ENCODE data around the gene DGKG.

DGKG gene

DNA sequence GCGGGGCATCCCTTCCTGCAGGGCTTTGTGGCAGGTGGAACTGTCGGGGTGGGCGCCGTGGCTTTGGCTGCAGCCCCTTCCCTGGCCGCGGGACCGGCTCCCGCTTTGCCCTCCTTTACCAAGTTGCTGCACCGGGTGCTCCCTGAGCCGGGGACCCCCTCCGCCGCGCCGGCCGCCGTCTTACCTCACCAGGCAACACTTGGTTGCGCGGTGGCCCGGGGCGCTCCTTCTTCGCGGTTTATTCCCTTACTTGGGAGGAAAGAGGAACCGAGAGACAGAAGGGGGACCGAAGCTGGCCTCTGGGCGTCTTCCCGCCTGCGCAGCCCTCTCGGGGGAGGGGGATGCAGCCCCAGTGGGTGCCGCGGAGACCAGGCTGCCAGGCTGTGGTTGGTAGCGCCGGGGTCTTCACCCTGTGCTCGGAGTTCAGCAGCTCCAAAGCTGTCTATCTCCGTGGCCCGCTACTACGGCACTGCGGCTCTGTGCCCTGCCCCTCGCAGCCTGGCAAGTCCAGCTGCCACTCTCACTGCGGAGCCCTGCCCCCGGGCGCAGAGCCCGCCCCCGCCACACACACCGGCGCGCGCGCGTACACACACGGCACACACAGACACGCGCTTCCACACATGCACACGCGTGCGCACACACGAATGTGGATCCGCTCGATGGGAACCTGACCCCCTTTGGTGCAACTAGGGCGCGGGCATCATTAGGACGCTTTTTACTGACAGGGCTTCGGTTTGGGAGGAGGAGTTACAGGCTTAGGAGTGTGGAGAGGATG lies at the start of gene DGKG:
Gene DGKG (minus strand): TSS at position 473 of the 775 bp plus-strand sequence. CDS start 41,775 bp downstream, outside the sequence.
- DNase-seq (ENCODE audit: low read depth in 2 of 2) = no peak

DNA sequence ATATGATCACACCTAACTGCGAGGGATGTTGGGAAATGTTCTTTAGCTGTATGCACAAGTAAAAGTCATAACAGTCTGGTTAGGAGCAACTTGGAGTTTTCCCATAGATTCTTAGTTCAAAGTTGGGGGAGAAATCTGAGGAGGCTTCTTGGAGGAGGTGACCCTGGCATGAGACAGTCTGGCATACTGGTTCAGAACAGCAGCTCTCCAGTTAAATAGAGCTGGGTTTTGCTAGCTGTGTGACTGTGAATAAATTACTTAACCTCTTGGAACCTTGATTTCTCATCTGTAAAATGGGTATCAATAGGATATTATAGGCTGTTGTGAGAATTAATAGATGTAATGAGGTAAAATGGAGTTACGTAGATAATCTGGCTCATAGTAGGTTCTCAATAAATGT lies 49.1 kb upstream of the DGKG start:
- DNase-seq (ENCODE audit: low read depth in 2 of 2) = no peak

DNA sequence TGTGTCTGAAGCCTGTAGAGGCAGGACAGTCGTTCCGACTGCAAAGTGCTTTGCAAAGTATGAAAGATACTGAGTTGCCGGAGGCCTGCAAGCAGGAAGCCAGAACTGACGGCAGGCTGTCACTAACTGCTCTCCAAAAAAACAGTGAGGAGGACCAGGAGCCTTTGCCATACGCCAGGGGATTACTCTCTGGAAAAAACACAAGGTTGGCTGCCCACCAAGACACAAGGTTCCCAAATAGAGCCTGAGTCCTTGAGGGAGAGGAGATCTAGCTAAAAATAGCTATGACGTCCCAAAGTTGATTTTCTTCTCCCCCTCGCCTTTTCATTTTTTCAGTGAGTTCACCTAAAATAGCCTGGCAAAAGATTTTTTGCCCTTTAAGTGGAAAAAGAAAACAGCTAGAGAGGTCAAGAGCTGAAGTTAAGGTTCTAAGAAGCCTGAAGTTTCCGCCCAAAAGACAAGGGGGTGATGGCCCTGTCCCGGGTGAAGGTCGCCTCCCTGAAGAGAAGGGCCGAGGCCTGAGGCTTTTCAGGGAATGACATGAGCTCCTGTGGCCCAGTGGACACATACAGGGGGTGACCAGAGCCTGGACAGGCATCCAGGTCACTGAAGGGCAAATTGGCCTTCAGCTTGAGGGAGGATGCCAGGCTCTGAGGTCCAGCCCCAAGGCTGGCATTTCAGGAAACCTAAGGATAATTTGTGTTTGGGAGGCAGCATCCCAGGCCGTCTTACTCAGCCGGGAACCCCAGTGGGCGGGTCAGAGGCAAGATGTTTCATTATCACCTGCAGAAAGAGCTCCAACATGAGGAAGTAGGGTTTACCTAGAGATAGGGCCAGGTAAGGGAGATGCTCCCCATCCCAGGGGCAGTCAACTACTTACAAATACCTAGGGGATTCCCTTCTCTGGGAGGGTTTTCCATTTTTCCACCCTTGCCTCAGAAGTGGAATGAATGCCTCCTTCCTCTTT lies 44.9 kb upstream of the DGKG start:
- DNase-seq (ENCODE audit: low read depth in 2 of 2) = no peak

DNA sequence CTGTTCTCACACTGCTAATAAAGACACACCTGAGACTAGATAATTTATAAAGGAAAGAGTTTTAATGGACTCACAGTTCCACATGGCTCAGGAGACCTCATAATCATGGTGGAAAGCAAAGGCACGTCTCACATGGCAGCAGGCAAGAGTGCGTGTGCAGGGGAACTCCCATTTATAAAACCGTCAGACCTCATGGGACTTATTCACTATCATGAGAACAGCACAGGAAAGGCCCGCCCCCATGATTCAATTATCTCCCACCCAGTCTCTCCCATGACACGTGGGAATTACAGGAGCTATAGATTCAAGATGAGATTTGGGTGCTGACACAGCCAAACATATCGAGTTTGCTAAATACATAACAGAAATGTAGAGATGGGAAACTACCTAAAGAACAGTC lies 39.5 kb upstream of the DGKG start:
- no peak for DNase-seq (ENCODE audit: low read depth in 2 of 2)

DNA sequence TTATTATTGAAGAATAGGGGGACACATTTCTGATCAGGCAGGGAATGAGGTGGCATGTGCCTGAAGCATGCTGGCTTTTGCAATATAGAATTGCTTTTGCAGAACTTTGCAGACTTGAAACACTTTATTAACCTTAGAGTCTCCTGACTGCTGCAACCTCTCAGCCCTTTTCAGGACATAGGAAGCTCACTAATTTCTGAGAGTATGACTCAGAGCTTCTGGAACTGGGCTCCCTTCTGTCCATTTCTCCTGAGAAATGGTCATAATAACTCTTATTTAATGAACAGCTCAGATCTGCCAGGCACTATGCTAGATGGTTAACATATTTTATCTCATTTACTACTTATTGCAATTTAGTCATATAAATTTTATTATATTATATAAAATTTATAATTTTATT lies 38.6 kb upstream of the DGKG start:
- no peak for DNase-seq (ENCODE audit: low read depth in 2 of 2)

DNA sequence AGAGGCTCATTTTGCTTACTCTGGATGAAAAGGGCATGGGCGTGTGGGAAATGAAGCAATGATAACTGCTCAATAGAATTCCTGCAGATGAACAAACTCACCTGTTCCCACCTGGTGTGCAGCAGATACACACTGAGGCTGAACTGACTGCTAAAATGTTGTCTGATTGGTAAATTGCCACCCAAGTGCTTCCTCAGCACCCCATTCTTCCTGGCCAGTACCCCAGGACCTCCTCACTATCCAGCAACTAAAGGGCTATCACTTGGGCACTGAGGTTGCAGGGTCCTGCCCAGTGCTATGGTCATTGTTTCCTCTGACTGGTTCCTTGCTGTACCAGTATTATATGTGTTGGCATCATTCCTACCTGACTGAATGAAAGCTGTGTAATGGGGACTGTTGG lies 38.0 kb upstream of the DGKG start:
- no peak for DNase-seq (ENCODE audit: low read depth in 2 of 2)

DNA sequence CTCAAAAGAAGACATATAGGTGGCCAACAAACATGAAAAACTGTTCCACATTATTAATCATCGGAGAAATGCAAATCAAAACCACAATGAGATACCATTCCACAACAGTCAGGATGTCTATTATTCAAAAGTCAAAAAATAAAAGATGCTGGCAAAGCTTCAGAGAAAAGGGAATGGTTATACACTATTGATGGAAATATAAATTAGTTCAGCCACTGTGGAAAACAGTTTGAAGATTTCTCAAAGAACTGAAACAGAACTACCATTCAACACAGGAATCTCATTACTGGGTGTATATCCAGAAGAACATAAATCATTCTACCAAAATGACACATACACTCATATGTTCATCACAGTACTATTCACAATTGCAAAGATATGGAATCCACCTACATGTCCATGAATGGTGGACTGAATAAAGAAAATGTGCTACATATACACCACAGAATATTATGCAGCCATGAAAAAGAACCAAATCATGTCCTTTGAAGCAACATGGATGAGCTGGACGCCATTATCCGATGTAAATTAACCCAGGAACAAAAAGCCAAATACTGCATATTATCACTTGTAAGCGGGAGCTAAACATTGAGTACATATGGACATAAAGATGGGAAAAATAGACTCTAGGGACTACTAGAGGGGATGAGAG lies 32.7 kb upstream of the DGKG start:
- no peak for DNase-seq (ENCODE audit: low read depth in 2 of 2)

DNA sequence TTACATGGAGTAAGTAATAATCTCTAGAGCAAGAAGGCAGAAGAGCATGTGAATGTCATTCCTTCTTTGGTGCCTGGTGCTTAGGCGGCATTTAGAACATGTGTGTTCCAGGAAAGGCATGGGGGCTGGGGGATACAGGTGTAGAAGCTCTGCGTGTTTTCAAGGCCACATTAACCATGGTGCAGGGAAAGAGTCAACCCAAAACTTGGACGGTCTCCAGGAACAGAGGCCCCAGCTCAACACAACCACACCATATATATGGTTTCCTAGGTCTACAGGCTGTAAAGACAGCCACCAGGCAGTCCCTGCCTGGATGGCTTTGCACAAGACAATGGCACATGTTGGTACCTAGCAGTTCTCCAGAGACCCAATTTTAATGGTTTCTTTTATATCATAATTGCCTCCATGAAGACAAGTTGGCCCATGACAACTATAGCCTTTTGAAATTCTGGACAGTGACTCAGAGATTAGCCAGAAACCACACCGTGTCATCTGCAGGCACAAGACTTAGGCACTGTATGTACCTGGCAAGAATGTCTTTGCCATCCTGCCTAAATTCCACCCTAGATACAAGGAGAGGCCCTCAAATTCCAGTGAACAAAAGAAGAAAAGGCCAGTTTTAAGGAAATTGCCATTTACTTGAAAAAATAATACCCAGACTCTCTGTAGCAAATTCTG lies 25.0 kb upstream of the DGKG start:
- no peak for DNase-seq (ENCODE audit: low read depth in 2 of 2)

DNA sequence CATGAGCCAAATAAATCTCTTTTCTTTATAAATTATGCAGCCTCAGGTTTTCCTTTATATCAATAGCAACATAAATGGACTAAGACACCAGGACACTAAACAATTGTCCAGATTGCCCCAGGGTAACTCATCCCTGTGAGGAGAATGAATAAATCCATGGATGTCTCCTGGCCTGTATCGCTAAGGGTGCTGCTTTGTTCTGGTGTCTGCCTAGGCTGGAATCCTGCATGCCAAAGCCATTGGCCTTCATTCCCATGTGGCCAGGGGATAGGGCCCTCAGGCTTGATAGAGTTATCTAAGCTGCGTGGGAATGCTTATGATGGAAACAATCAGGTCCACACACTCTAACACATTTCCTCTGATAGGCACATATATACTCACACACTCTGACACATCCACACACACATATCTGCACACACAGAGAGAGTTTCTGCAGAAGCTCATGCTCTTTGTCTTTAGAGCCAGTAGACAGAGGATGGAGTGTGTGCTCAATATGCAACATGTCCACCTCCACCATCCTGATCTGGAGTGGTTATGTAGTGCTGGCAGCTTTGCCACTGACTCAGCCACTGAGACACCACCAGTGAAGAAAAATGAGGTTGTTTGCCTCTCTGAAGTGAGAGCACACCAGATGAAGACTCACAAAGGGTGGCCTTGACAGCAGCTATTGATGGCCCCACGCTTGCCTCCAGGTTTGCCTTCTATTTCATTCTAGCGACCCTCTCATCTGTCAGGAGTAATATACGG lies 24.0 kb upstream of the DGKG start:
- no peak for DNase-seq (ENCODE audit: low read depth in 2 of 2)

DNA sequence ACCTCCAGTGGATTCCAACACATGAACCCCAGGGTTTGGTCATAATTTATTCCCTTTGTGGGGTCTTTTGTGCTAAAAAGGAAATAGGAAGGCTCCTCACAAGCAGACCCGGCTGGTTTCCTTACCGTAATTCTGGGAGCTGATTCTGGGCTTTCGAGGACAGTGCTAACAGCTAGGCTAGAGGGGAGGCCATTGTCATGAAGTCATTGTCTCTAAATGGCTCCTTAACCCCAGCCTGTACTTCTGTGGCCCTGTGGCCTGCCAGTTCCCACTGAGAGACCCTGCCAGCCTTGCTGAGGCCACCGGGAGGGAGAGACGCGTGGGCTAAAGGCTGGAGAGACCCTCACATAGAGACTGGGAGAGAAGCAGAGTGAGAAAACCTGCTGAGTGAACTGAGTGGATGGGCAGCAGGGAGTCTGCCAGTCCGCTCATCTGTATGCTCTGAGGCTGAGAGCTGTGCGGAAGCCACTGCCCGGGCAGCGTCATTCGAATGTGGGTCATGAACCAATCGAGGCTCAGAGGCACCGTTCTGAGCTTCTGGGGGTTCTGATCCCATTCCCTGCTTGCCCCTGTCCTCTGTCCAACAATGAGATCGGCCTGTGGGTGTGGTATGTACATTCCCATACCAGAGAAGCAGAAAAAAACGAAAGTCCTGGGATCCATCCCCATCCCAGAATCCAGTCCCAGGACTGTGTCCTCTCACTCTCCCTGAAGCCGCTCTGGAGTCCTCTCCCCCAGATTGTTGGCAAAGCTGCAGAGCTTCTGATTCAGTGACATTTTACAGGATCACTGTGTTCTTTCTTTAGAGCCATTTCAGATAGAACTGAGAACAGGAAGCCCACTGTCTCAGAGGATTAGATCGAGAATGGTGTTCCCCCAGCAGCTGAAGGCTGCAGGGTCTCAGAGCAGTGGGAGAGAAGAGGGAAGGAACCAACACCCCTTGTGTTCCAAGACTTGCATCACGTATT lies 21.3 kb upstream of the DGKG start:
- DNase-seq (ENCODE audit: low read depth in 2 of 2) = no peak

DNA sequence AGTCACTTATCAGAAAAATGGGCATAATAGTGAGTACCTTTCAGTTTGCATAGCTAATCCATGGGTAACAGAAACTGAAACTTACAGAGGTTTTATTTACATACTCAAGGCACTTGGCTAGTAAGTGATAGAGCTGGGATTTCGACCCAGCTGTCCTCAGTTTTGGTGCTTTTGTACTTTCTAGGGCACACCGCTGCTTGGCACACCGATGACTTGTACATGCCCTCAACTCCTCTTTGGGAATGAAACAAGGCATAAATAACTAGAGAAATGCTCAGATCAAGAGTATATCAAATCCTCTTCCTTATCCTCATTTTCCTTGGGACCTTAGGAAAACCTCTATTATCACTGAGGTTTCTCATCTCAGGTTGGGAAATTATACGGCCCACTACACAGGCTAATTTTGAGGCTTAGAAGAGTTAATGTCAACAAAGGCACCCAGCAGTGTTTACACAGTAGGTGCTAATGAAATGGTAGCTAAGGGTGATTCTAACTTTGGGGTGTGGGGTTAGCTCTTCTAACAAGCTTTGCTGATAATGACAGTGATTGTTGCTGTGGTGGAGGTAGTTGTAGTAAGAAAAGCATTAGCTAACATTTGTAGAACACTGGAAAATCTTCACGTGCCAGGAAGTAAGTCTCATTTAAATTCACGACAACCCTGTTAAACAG lies 20.3 kb upstream of the DGKG start:
- DNase-seq (ENCODE audit: low read depth in 2 of 2) = no peak

DNA sequence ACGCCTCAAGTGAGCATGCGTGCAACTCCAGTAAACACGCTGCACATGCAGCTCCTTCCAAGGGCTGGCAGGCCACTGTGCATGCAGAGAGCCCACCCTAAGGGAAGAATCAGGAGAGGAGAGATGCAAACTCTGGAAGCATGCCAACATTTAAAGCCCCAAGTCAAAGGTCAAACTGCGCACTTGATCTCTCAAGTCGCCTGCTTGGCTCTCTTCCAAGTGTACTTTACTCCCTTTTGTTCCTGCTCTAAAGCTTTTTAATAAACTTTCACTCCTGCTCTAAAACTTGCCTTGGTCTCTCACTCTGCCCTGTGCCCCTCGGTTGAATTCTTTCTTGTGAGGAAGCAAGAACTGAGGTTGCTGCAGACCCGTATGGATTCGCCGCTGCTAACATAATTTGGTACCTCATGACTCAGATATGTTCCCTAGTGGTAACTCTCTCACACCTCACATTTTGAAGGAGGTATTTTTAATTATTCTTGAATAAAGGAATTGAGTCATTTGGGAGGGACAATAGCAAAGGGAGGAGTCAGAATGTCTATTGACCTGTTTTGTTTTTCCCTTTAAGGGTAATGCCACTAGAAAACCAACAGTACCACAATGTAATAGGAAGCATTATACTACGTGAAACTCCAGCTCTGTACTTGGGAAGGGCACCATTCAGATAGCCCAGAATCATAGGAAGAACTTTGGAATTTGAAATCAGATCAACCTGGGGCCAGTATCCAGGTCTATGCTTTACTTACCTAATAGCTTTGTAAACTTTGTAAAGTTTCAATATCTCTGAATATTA lies 19.6 kb upstream of the DGKG start:
- DNase-seq (ENCODE audit: low read depth in 2 of 2) = no peak

DNA sequence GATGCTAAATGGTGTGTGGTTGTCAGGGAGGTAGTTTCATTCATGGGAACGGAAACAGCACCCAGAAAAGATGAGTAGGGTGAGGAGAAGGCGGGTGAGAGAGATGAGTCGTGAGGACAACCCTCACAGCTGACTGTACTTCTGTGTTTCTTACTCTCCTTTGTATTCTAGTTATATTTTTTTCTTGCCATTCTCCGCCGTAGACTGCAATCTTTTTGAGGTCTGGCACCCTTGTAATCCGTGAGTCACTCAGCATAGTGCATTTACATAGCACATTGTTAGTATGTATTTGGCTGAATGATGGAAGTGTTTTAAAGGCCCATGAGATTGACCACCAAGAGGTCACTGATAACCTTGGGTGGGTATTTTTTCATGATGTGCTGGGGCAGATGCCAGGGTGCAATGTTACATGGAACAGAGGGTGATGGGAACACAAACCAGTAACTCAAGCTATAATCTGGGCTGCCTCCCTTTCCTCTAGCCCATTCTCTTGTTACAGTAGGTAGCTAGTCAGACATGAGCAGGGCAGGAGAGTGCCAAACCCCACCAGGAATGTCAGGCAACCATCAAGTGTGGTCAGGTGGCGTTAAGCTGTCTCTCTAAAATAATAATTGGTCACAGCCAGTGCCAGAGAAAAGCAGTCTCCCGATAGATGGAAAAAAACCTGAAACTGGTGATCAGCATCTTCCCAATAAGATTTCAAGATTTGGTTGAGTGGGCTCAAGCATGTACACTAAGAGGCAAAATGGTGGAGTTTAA lies 18.8 kb upstream of the DGKG start:
- DNase-seq (ENCODE audit: low read depth in 2 of 2) = no peak

DNA sequence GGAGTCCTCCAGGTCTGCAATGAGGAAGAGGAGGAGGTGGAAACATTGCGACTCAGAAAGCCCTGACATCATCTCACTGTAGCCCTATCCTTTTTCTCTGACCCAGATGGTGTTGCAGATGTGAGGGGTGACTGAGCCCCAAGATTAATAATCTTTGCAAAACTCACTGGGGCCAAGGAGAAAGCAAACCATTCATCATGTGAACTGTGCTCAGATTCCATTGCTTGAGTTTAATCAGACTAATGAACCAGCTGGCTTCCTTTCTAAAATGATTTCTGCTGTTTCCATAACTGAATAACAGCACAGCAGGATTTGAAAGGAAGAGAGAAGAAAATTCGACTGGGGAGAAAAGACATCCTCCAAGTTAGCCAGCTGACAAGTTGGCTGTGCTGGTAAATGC lies 13.4 kb upstream of the DGKG start:
- DNase-seq (ENCODE audit: low read depth in 2 of 2) = no peak

DNA sequence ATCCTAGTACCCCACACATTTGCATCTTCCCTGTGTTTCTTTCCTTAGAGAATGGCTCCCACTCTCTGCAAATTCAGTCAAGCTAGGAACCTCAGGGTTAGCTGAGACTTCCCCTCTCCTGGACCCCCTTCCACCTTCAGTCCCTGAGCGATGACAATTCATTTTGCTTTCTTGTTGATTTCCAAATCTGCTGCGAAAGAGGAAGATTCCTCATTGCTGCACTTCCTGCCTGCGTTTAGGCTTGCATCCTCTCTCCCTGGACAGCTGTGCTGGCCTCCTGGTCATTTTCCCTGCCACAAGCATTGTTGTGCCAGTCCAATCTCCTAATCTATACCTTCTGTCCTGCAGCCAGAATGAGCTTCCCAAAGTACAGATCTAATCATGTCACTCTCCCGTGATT lies 12.3 kb upstream of the DGKG start:
- DNase-seq (ENCODE audit: low read depth in 2 of 2) = no peak

DNA sequence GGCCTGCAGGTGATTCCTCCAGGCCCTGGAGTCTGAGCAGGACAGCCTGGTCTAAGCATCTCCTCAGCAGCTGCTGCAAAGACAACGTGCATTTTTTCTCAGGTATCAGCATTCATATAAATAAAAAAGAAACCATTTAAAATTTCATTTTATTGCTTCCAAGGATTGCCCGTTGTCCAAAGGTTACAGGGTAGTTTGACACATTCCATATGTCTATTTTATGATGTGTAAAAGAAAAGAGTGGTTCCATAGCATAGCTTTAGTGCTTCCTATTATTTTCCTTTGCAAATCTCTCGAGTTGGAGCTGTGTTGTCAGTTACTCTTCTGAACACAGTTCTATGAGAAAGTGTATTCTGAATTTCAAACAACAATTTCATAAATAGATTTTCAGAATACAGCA lies 7.2 kb upstream of the DGKG start:
- DNase-seq (ENCODE audit: low read depth in 2 of 2) = no peak

DNA sequence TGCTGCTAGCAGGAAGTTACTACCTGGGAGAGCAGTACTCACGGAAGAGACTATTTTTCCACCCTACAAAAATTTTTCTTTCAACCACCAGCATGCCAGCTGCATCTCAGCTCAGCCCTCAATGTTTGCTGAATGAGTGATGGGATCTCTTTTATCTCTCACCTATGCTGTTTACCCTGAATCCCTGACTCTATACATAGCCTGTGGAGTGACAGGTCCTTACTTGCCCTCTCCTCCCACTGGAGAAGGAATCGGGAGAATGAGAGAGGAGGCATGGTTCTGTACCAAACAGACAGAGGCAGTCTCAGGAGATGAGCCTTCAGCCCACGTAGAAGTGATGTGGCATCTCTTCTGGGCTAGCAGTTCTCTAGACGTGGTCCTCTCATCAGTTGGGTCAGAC lies 6.7 kb upstream of the DGKG start:
- DNase-seq (ENCODE audit: low read depth in 2 of 2) = no peak

DNA sequence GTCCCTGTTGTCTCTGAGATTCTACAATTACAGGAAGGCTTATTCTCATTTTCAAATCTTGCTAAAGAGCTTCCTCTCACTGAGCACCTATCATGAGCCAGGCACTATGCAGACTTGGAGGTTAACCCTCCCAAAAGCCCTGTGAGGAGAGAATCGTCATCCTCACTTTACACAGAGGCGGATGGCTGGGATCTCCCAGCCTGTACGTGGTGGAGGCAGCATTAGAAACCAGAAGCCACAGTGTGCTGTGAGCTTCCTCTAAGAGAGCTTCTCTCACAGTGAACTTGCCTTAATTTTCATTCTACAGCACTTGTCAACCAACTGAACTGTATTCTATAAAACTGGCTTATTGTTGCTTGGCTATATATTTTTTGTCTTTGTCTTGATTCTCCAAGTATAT lies 6.1 kb upstream of the DGKG start:
- no peak for DNase-seq (ENCODE audit: low read depth in 2 of 2)

Measured in fibroblast of skin of left quadriceps (primary cell).